KMS-11 (cell line): ENCODE measurements around the gene SLC1A2.

Experiments used
- H2AFZ ChIP-seq: fragments of 200-600 bp; sonication (generic); 2 replicates; pipeline ENCODE4 v1.6.1; 2016; ENCODE audit warnings: antibody characterized with exemption, mixed run types, low read depth
- H3K27ac ChIP-seq: fragments of 200-600 bp; sonication (generic); 2 replicates; pipeline ENCODE4 v1.6.1; 2016; ENCODE audit warnings: mild to moderate bottlenecking, mixed run types
- H3K27me3 ChIP-seq: fragments of 200-600 bp; sonication (generic); 2 replicates; pipeline ENCODE4 v1.6.1; 2017; ENCODE audit warnings: mild to moderate bottlenecking, low read depth, mixed run types, moderate library complexity; ENCODE audit not compliant: insufficient read depth
- H3K36me3 ChIP-seq: fragments of 200-600 bp; sonication (generic); 2 replicates; pipeline ENCODE4 v1.6.1; 2017; ENCODE audit warnings: mild to moderate bottlenecking, mixed run types; ENCODE audit not compliant: insufficient read depth
- H3K4me1 ChIP-seq: fragments of 200-600 bp; sonication (generic); 2 replicates; pipeline ENCODE4 v1.6.1; 2016; ENCODE audit warnings: mild to moderate bottlenecking, low read depth, mixed run types; ENCODE audit not compliant: poor library complexity, severe bottlenecking
- H3K4me2 ChIP-seq: fragments of 200-600 bp; sonication (generic); 2 replicates; pipeline ENCODE4 v1.7.0; 2016; ENCODE audit warnings: mild to moderate bottlenecking, mixed run types
- H3K4me3 ChIP-seq: fragments of 200-600 bp; sonication (generic); IDR thresholded peaks from 2 replicates; pipeline ENCODE4 v1.6.1; 2017; ENCODE audit warnings: low read depth, low read length, mixed read lengths; ENCODE audit not compliant: insufficient read depth
- H3K79me2 ChIP-seq: fragments of 200-600 bp; sonication (generic); 2 replicates; pipeline ENCODE4 v1.6.1; 2016; ENCODE audit warnings: low read depth, mixed run types; ENCODE audit not compliant: insufficient read depth
- H3K9ac ChIP-seq: fragments of 200-600 bp; sonication (generic); 2 replicates; pipeline ENCODE4 v1.6.1; 2016; ENCODE audit warnings: mild to moderate bottlenecking, mixed run types
- H4K20me1 ChIP-seq: fragments of 200-600 bp; sonication (generic); 2 replicates; pipeline ENCODE4 v1.6.1; 2016; ENCODE audit warnings: mild to moderate bottlenecking, mixed run types; ENCODE audit not compliant: insufficient read depth
- CTCF ChIP-seq: fragments of 200-600 bp; sonication (generic); conservative IDR thresholded peaks from 2 replicates; pipeline ENCODE4 v1.6.1; 2017; ENCODE audit warnings: low read depth, mild to moderate bottlenecking, antibody characterized with exemption, low read length, moderate library complexity, mixed read lengths

Gene SLC1A2

GRCh38 chr11:35389112-35389511 is 30.2 kb downstream of the SLC1A2 start:
- H3K9ac ChIP-seq, result no peak overlapping the region

GRCh38 chr11:35388061-35388460 is 31.3 kb downstream of the SLC1A2 start:
- H3K9ac ChIP-seq, result no peak overlapping the region
- TF ChIP-seq CTCF, result no peak
- H3K27me3 ChIP-seq, result no peaks in the 10 kb centered on the region
- no peak overlapping the region for H3K27ac ChIP-seq
- no peak overlapping the region for H2AFZ ChIP-seq
- no peaks in the 10 kb centered on the region for H3K36me3 ChIP-seq
- no peaks in the 10 kb centered on the region for H3K79me2 ChIP-seq
- peaks cover 15% of the 10 kb centered on the region for H3K4me1 ChIP-seq
- H4K20me1 ChIP-seq, result no peaks in the 10 kb centered on the region
- no peak overlapping the region for H3K4me2 ChIP-seq
- no peak overlapping the region for H3K4me3 ChIP-seq

More at GRCh38 chr11:35389112-35389511, 30.2 kb downstream of the SLC1A2 start:
- no peak for TF ChIP-seq CTCF
- Histone ChIP-seq H3K4me2 (no peak overlapping the region), H2AFZ (no peak overlapping the region), H3K27ac (no peak overlapping the region), H4K20me1 (no peaks in the 10 kb centered on the region), H3K4me1 (peaks cover 15% of the 10 kb centered on the region), H3K36me3 (no peaks in the 10 kb centered on the region), H3K4me3 (no peak overlapping the region), H3K79me2 (no peaks in the 10 kb centered on the region), H3K27me3 (no peaks in the 10 kb centered on the region)

- no peak overlapping the region for H2AFZ ChIP-seq
- H4K20me1 ChIP-seq, result no peaks in the 10 kb centered on the region
- H3K36me3 ChIP-seq, result no peaks in the 10 kb centered on the region
- H3K9ac ChIP-seq, result no peak overlapping the region
- H3K4me1 ChIP-seq, result peaks cover 15% of the 10 kb centered on the region
- TF ChIP-seq CTCF, result no peak
- no peak overlapping the region for H3K4me3 ChIP-seq
- H3K79me2 ChIP-seq, result no peaks in the 10 kb centered on the region
- H3K27me3 ChIP-seq, result no peaks in the 10 kb centered on the region
- H3K27ac ChIP-seq, result no peak overlapping the region
- H3K4me2 ChIP-seq, result no peak overlapping the region
Observed at GRCh38 chr11:35387111-35387982, 32.0 kb downstream of the SLC1A2 start.

GRCh38 chr11:35383953-35384352 is 35.4 kb downstream of the SLC1A2 start:
- H3K27me3 ChIP-seq, result no peaks in the 10 kb centered on the region
- no peak for TF ChIP-seq CTCF

More at GRCh38 chr11:35383953-35384352, 35.4 kb downstream of the SLC1A2 start:
- no peak overlapping the region for H3K9ac ChIP-seq
- H3K4me3 ChIP-seq, result no peak overlapping the region
- no peak overlapping the region for H2AFZ ChIP-seq
- H3K27ac ChIP-seq, result no peak overlapping the region
- no peaks in the 10 kb centered on the region for H3K79me2 ChIP-seq
- no peaks in the 10 kb centered on the region for H3K36me3 ChIP-seq
- H4K20me1 ChIP-seq, result no peaks in the 10 kb centered on the region
- no peaks in the 10 kb centered on the region for H3K4me1 ChIP-seq
- H3K4me2 ChIP-seq, result no peak overlapping the region
